Activated T-cell treated with anti-CD3 and anti-CD28 coated beads for 24 hours (primary cell): ENCODE data around the gene STYX.
"Not testable (repeated sequence)": the region's sequence is repeated elsewhere in the genome, so short reads cannot be mapped to it uniquely, and the experiment has no call there.

Experiments used
- DNase-seq: peaks from one replicate; pipeline ENCODE4 v3.0.0-alpha.2; 2020; ENCODE audit warnings: low read depth

Gene STYX

GRCh38 chr14:52727509-52727908 is 2.5 kb upstream of the STYX start:
- not testable (repeated sequence) for DNase-seq

GRCh38 chr14:52729035-52729434 is 931 bp upstream of the STYX start:
- DNase-seq = not testable (repeated sequence)

GRCh38 chr14:52729585-52729924 is 411 bp upstream of the STYX start:
- DNase-seq = no peak

GRCh38 chr14:52730709-52731111 is 744 bp downstream of the STYX start:
- DNase-seq = no peak

GRCh38 chr14:52733824-52734223 is 3.9 kb downstream of the STYX start:
- DNase-seq = no peak

GRCh38 chr14:52735921-52736489 is 6.0 kb downstream of the STYX start:
- no peak for DNase-seq

GRCh38 chr14:52738409-52738808 is 8.4 kb downstream of the STYX start:
- no peak for DNase-seq

GRCh38 chr14:52740751-52741150 is 10.8 kb downstream of the STYX start:
- no peak for DNase-seq

- no peak for DNase-seq
Observed at GRCh38 chr14:52741865-52742264, 11.9 kb downstream of the STYX start.

- DNase-seq = no peak
Observed at GRCh38 chr14:52748647-52749292, 18.8 kb downstream of the STYX start.

- no peak for DNase-seq
Observed at GRCh38 chr14:52755607-52756316, 25.8 kb downstream of the STYX start.

GRCh38 chr14:52759145-52759544 is 29.2 kb downstream of the STYX start:
- no peak for DNase-seq

GRCh38 chr14:52762923-52763322 is 33.0 kb downstream of the STYX start:
- DNase-seq = not testable (repeated sequence)

- no peak for DNase-seq
Observed at GRCh38 chr14:52767058-52767833, 37.3 kb downstream of the STYX start.

GRCh38 chr14:52769887-52770286 is 39.9 kb downstream of the STYX start:
- DNase-seq = no peak

- no peak for DNase-seq
Observed at GRCh38 chr14:52776816-52777215, 46.9 kb downstream of the STYX start.

GRCh38 chr14:52778702-52779101 is 48.7 kb downstream of the STYX start:
- DNase-seq = no peak

GRCh38 chr14:52780893-52781292 is 50.9 kb downstream of the STYX start:
- no peak for DNase-seq

GRCh38 chr14:52781629-52782028 is 51.7 kb downstream of the STYX start:
- no peak for DNase-seq

- no peak for DNase-seq
Observed at GRCh38 chr14:52783206-52783605, 53.2 kb downstream of the STYX start.

- no peak for DNase-seq
Observed at GRCh38 chr14:52786887-52787286, 56.9 kb downstream of the STYX start.

GRCh38 chr14:52789118-52789517 is 59.2 kb downstream of the STYX start:
- no peak for DNase-seq
